Astrocyte (in vitro differentiated cells and primary cell): Measurements from ENCODE around the gene WBP1L. TPM values are rescaled to one million over a fixed set of nuclear protein-coding genes. Genes with fewer than 3 reads are reported as not detected.

Experiments
- DNase-seq: peaks from one replicate; pipeline ENCODE4 v3.0.0-alpha.2; 2010; ENCODE audit warnings: low read depth
- FAIRE-seq: peaks from 2 replicates; lab custom pipeline; 2011; peaks lifted over from hg19 to GRCh38; lab: Jason Lieb, UNC
- H2AFZ ChIP-seq: 2 replicates; pipeline ENCODE4 v1.6.0; 2012; ENCODE audit warnings: low read depth, low read length, inconsistent platforms
- H3K27ac ChIP-seq: 2 replicates; pipeline ENCODE4 v1.5.1; 2011; ENCODE audit warnings: low read depth, low read length, inconsistent platforms
- H3K27me3 ChIP-seq: 2 replicates; pipeline ENCODE4 v1.6.0; 2011; ENCODE audit warnings: low read length, inconsistent platforms; ENCODE audit not compliant: insufficient read depth
- H3K36me3 ChIP-seq: 2 replicates; pipeline ENCODE4 v1.5.1; 2011; ENCODE audit warnings: low read length, inconsistent platforms; ENCODE audit not compliant: insufficient read depth
- H3K4me1 ChIP-seq: 2 replicates; pipeline ENCODE4 v1.5.1; 2011; ENCODE audit warnings: low read length, inconsistent platforms; ENCODE audit not compliant: insufficient read depth
- H3K4me2 ChIP-seq: 2 replicates; pipeline ENCODE4 v1.6.0; 2012; ENCODE audit warnings: low read length, inconsistent platforms
- H3K4me3 ChIP-seq: 2 replicates; pipeline ENCODE4 v1.5.1; 2011; ENCODE audit warnings: low read depth, mild to moderate bottlenecking, low read length, inconsistent platforms; ENCODE audit not compliant: insufficient read depth
- H3K79me2 ChIP-seq: 2 replicates; pipeline ENCODE4 v1.6.0; 2012; ENCODE audit warnings: mild to moderate bottlenecking, low read length, inconsistent platforms; ENCODE audit not compliant: insufficient read depth
- H3K9ac ChIP-seq: 2 replicates; pipeline ENCODE4 v1.6.0; 2012; ENCODE audit warnings: mild to moderate bottlenecking, low read length, inconsistent platforms
- H3K9me3 ChIP-seq: 2 replicates; pipeline ENCODE4 v1.5.1; 2012; ENCODE audit warnings: low read depth, mild to moderate bottlenecking, low read length, inconsistent platforms; ENCODE audit not compliant: insufficient read depth
- H4K20me1 ChIP-seq: 2 replicates; pipeline ENCODE4 v1.6.0; 2012; ENCODE audit warnings: low read length, inconsistent platforms; ENCODE audit not compliant: insufficient read depth
- H3K27ac Mint-ChIP-seq: one replicate; pipeline ENCODE4 v1.8.0; 2021; ENCODE audit warnings: mild to moderate bottlenecking, mixed read lengths; ENCODE audit not compliant: unreplicated experiment
- H3K27me3 Mint-ChIP-seq: one replicate; pipeline ENCODE4 v1.8.0; 2021; ENCODE audit warnings: low read depth, mixed read lengths; ENCODE audit not compliant: unreplicated experiment
- H3K36me3 Mint-ChIP-seq: one replicate; pipeline ENCODE4 v1.8.0; 2021; ENCODE audit warnings: low read depth, mixed read lengths; ENCODE audit not compliant: unreplicated experiment
- H3K4me1 Mint-ChIP-seq: one replicate; pipeline ENCODE4 v1.8.0; 2021; ENCODE audit warnings: low read depth, mixed read lengths; ENCODE audit not compliant: unreplicated experiment
- H3K4me3 Mint-ChIP-seq: one replicate; pipeline ENCODE4 v1.8.0; 2021; ENCODE audit warnings: mild to moderate bottlenecking, moderate library complexity, mixed read lengths; ENCODE audit not compliant: unreplicated experiment
- H3K9me3 Mint-ChIP-seq: one replicate; pipeline ENCODE4 v1.8.0; 2021; ENCODE audit warnings: mild to moderate bottlenecking, mixed read lengths; ENCODE audit not compliant: unreplicated experiment
- EZH2 ChIP-seq: IDR thresholded peaks from 2 replicates; pipeline ENCODE4 v1.6.1; 2012; ENCODE audit warnings: mild to moderate bottlenecking, low read length, inconsistent platforms; ENCODE audit not compliant: insufficient read depth
- total RNA-seq: library from RNA; stranded (reverse); gene quantifications from 2 replicates; pipeline ENCODE4 v1.2.1, GENCODE V29; 2021
- TF ChIP-seq, protein P1 (sequence below): IDR thresholded peaks from 2 replicates; pipeline ENCODE4 v1.5.1; 2011; ENCODE audit warnings: low read depth, mild to moderate bottlenecking, inconsistent platforms, low read length, moderate library complexity; ENCODE audit not compliant: insufficient read depth

Gene WBP1L
- total RNA-seq, 1 donor from 2014 or later: 73.6 TPM

DNA sequence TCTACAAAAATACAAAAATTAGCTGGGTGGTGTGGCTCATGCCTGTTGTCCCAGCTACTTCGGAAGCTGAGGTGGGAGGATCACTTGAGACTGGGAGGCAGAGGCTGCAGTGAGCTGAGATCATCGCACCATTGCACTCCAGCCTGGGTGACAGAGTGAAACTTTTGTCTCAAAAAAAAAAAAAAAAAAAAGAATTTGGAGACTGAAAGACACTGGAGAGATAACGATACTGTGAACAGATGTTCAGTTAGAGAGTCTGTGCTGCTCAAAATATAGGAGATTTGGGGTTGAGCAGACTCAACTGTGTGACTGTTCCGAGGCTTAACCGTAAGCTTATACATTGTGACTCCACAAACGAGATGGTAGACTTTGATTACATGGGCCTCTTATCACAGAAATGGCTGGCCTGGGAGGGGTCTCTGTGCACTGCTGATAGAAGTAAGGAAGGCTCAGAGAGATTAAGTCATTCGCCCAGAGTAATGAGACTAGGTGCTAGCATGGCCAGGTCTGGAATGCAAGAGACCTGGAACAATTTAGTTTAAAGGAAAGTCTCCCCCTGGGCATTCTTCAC lies 19.4 kb downstream of the WBP1L start:
- no peaks in the 10 kb centered on the region for H3K9me3 Mint-ChIP-seq
- H3K9ac ChIP-seq: no peak overlapping the region
- H3K4me2 ChIP-seq: no peak overlapping the region
- peaks cover 5% of the 10 kb centered on the region for H3K4me1 ChIP-seq
- no peak for FAIRE-seq
- TF ChIP-seq EZH2: no peak
- TF ChIP-seq, protein P1, sequence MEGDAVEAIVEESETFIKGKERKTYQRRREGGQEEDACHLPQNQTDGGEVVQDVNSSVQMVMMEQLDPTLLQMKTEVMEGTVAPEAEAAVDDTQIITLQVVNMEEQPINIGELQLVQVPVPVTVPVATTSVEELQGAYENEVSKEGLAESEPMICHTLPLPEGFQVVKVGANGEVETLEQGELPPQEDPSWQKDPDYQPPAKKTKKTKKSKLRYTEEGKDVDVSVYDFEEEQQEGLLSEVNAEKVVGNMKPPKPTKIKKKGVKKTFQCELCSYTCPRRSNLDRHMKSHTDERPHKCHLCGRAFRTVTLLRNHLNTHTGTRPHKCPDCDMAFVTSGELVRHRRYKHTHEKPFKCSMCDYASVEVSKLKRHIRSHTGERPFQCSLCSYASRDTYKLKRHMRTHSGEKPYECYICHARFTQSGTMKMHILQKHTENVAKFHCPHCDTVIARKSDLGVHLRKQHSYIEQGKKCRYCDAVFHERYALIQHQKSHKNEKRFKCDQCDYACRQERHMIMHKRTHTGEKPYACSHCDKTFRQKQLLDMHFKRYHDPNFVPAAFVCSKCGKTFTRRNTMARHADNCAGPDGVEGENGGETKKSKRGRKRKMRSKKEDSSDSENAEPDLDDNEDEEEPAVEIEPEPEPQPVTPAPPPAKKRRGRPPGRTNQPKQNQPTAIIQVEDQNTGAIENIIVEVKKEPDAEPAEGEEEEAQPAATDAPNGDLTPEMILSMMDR: no peak
- no peak overlapping the region for H3K27ac ChIP-seq
- H2AFZ ChIP-seq: no peak overlapping the region
- H3K27me3 Mint-ChIP-seq: no peaks in the 10 kb centered on the region
- H3K4me3 Mint-ChIP-seq: no peak overlapping the region
- peaks cover 24% of the 10 kb centered on the region for H3K36me3 Mint-ChIP-seq
- no peak for DNase-seq
- H3K4me1 Mint-ChIP-seq: peaks cover 53% of the 10 kb centered on the region
- H3K4me3 ChIP-seq: no peak overlapping the region
- peaks cover 36% of the 10 kb centered on the region for H3K79me2 ChIP-seq
- no peaks in the 10 kb centered on the region for H3K9me3 ChIP-seq
- H3K27me3 ChIP-seq: no peaks in the 10 kb centered on the region
- H3K27ac Mint-ChIP-seq: peak overlapping the region; percentile 69
- peaks cover 46% of the 10 kb centered on the region for H4K20me1 ChIP-seq
- H3K36me3 ChIP-seq: no peaks in the 10 kb centered on the region

DNA sequence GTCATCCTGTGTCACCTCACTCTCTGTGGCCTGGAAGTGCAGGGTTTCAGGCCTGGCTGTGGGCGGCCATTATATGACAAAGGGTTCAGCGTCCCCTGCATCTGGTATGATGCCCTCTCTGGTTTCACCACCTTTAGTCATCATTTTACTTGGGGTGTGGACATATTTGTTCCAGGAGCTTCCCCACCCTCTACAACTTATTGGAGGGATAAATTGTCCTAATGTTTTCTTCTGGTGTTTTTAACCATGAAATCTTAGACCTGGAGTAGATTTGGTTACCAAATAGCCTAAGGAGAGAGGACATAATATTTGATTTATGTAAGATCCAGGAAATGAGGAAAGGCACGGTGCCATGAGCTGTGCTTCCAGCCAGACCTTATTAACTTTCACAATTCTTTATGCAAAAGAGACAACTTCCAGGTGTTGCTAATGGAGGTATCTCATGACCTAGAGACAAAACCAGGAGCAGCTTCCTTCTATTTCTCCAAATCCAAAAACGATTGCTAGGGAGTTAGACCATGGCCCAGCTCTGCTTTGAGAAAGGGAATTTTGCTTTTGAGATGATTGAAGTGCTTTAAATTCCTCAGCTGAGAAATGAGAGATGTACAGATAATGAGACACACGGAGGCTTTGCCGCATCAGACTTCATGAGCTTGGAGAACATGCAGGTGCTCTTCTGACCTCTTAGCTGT lies 20.9 kb downstream of the WBP1L start:
- no peak overlapping the region for H3K27ac ChIP-seq
- FAIRE-seq (no peak), DNase-seq (no peak)
- H3K27me3 ChIP-seq: no peaks in the 10 kb centered on the region
- H3K9me3 ChIP-seq: no peaks in the 10 kb centered on the region
- Mint-ChIP-seq H3K4me3 (peak overlapping the region; percentile 52), H3K36me3 (peaks cover 17% of the 10 kb centered on the region), H3K4me1 (peaks cover 48% of the 10 kb centered on the region), H3K27me3 (no peaks in the 10 kb centered on the region), H3K27ac (peak overlapping the region; percentile 76), H3K9me3 (no peaks in the 10 kb centered on the region)
- H3K4me1 ChIP-seq: peaks cover 5% of the 10 kb centered on the region
- H2AFZ ChIP-seq: no peak overlapping the region
- H3K79me2 ChIP-seq: peaks cover 28% of the 10 kb centered on the region
- no peak for TF ChIP-seq EZH2
- TF ChIP-seq, protein P1: no peak
- H3K9ac ChIP-seq: no peak overlapping the region
- H3K36me3 ChIP-seq: no peaks in the 10 kb centered on the region
- peaks cover 52% of the 10 kb centered on the region for H4K20me1 ChIP-seq
- no peak overlapping the region for H3K4me2 ChIP-seq
- H3K4me3 ChIP-seq: no peak overlapping the region

DNA sequence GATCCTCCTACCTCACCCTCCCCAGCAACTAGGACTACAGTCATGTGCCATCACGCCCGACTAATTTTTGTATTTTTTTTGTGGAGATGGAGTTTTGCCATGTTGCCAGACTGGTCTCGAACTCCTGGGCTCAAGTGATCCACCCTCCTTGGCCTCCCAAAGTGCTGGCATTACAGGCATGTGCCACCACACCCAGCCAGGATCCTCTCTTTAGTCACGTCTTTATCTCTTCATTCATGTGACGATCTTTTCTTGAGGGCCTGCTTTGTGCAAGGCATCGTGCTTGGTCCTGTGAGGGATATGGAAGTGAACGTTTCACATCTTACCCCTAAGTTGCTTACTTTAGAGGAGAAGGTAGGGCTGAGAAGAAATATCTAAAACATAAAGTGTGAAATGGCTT lies 21.6 kb downstream of the WBP1L start:
- H3K36me3 Mint-ChIP-seq: peaks cover 17% of the 10 kb centered on the region
- H3K4me3 ChIP-seq: no peak overlapping the region
- H3K9me3 ChIP-seq: no peaks in the 10 kb centered on the region
- peaks cover 28% of the 10 kb centered on the region for H3K79me2 ChIP-seq
- TF ChIP-seq EZH2: no peak
- TF ChIP-seq, protein P1: no peak
- no peak overlapping the region for H2AFZ ChIP-seq
- peaks cover 56% of the 10 kb centered on the region for H3K4me1 Mint-ChIP-seq
- DNase-seq (no peak), FAIRE-seq (no peak)
- no peaks in the 10 kb centered on the region for H3K9me3 Mint-ChIP-seq
- no peaks in the 10 kb centered on the region for H3K27me3 ChIP-seq
- no peak overlapping the region for H3K9ac ChIP-seq
- H3K4me2 ChIP-seq: no peak overlapping the region
- H3K27ac ChIP-seq: no peak overlapping the region
- no peaks in the 10 kb centered on the region for H3K27me3 Mint-ChIP-seq
- H3K27ac Mint-ChIP-seq: peak overlapping the region; percentile 76
- H3K36me3 ChIP-seq: no peaks in the 10 kb centered on the region
- peaks cover 55% of the 10 kb centered on the region for H4K20me1 ChIP-seq
- H3K4me3 Mint-ChIP-seq: peak overlapping the region; percentile 52
- peaks cover 5% of the 10 kb centered on the region for H3K4me1 ChIP-seq
